Stimulated activated CD8-positive, alpha-beta memory T cell treated with anti-CD3 and anti-CD28 coated beads, Interleukin-15, amount 100 ng/mL, for 4 hours (primary cell): ENCODE data around the gene LIME1.

Experiments
- DNase-seq, 2 donors: peaks; one replicate each; pipeline ENCODE4 v3.0.0-alpha.2; 2020; ENCODE audit warnings: low read depth in 2 of 2

LIME1 gene

GRCh38 chr20:63696628-63697356 is 39.7 kb upstream of the LIME1 start, which contains the start of gene TNFRSF6B:
TNFRSF6B (plus strand) TSS chr20:63696652; CDS start chr20:63696768, 116 bp downstream.
- DNase-seq = no peak

- DNase-seq = no peak
Measured at GRCh38 chr20:63697357-63697867, 39.1 kb upstream of the LIME1 start.

- DNase-seq = no peak
Measured at GRCh38 chr20:63697868-63698545, 38.5 kb upstream of the LIME1 start.

GRCh38 chr20:63698739-63699465 is 37.6 kb upstream of the LIME1 start:
- DNase-seq = no peak

- no peak for DNase-seq
Measured at GRCh38 chr20:63699466-63700198, 36.8 kb upstream of the LIME1 start.

GRCh38 chr20:63700199-63701050 is 36.0 kb upstream of the LIME1 start:
- no peak for DNase-seq

GRCh38 chr20:63701051-63701328 is 35.5 kb upstream of the LIME1 start:
- no peak for DNase-seq

GRCh38 chr20:63701329-63702035 is 35.0 kb upstream of the LIME1 start:
- no peak for DNase-seq

- DNase-seq = no peak
Measured at GRCh38 chr20:63702036-63702665, 34.3 kb upstream of the LIME1 start.

- no peak for DNase-seq
Measured at GRCh38 chr20:63702751-63703470, 33.6 kb upstream of the LIME1 start.

GRCh38 chr20:63703471-63703975 is 32.9 kb upstream of the LIME1 start:
- DNase-seq = no peak

- no peak for DNase-seq
Measured at GRCh38 chr20:63703976-63704748, 32.3 kb upstream of the LIME1 start.

GRCh38 chr20:63704749-63705117 is 31.7 kb upstream of the LIME1 start:
- DNase-seq = no peak

- no peak for DNase-seq
Measured at GRCh38 chr20:63705232-63706026, 31.0 kb upstream of the LIME1 start.

- no peak for DNase-seq
Measured at GRCh38 chr20:63706027-63706695, 30.3 kb upstream of the LIME1 start.

GRCh38 chr20:63706852-63707557 is 29.5 kb upstream of the LIME1 start:
- peak; percentile 46 to 48 for DNase-seq
